GM19463 (cell line): ENCODE data around the gene GSN.
A peak's percentile ranks its signal among the peaks of the same experiment; 100 is the strongest.

Source experiments
- ATAC-seq: cut with Tn5 transposase; IDR thresholded peaks from one replicate; pipeline ENCODE4 v1.9.1; 2021; ENCODE audit warnings: mild to moderate bottlenecking, moderate library complexity; ENCODE audit not compliant: unreplicated experiment

GSN gene

DNA sequence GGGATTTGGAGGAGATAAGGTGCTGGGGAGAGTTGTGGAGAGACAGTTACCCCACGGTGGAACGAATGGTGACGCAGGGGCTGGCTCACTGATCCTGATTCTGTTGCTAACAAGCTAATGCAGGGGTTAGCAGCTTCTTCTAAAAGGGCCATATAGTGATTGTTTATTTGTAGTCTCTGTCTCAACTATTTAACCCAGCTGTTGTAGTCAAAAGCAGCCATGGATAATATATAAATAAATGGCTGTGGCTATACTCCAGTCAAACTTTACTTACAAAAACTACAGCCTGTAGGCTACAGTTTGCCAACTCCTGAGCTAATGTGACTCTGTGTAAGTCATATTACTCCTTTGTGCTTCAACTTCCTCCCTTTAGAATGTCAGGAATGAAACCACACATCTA, 80.3 kb downstream of the GSN start:
- no peak for ATAC-seq

DNA sequence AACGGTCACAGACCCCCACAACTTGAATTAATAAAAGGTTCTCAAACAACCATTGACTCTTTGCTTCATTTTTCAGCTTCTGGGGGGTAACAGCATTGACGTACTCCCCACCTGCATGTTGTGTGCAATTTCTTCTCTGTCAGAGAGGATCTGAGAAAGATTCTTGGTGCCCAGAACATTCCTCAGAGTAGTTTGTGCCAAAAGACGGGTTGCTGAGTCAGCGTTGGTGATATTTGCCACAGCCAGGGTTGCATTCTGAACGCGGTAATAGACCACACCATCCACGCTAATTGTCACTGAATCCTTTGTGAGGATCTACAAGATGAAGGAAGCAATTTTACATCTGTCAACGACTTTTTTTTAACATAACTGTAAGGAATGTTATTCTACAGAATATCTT, 81.0 kb downstream of the GSN start:
- ATAC-seq, result no peak

DNA sequence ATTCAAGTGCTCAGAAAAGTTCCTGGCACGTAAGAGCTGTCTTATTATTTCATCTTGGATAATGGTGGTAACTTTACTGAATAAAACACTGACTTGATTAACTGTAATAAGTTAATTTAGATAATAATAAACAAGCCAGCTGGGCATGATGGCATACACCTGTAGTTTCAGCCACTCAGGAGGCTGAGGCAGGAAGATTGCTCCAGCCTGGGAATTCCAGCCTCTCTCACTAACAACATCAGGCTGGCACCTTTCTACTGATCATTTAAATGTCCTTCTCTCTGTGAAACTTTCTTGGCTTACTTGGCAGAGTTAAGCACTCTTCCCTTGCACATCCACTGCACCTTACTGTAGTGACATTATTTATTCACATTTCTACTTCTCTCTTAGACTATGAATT, 82.1 kb downstream of the GSN start:
- ATAC-seq, result no peak

DNA sequence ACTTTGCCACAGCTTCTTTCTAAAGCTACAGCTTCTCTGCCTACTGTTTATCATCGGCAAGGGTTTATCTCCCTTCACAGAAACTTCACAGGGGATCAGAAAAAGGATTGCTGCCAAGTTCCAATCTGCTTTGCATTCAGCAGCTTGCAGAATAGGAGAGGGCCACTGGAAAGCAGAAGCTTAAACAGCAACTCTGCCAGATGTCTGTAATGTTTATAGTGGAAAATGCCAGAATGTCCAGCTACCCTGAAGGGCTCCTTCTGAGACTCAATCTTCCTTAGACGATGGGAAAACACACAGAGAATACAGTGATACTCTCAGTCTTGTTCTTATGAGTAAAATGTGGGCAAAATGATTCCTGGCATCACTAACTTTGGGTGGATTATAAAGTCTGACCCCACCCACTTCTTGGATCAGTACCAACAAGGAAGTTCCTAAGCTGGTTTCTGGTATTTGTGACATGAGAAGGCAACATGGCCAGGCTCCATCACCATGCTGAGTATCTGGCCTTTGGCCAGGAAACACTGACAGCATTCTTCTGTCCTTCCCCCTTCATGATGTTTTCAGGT, 83.1 kb downstream of the GSN start:
- no peak for ATAC-seq

DNA sequence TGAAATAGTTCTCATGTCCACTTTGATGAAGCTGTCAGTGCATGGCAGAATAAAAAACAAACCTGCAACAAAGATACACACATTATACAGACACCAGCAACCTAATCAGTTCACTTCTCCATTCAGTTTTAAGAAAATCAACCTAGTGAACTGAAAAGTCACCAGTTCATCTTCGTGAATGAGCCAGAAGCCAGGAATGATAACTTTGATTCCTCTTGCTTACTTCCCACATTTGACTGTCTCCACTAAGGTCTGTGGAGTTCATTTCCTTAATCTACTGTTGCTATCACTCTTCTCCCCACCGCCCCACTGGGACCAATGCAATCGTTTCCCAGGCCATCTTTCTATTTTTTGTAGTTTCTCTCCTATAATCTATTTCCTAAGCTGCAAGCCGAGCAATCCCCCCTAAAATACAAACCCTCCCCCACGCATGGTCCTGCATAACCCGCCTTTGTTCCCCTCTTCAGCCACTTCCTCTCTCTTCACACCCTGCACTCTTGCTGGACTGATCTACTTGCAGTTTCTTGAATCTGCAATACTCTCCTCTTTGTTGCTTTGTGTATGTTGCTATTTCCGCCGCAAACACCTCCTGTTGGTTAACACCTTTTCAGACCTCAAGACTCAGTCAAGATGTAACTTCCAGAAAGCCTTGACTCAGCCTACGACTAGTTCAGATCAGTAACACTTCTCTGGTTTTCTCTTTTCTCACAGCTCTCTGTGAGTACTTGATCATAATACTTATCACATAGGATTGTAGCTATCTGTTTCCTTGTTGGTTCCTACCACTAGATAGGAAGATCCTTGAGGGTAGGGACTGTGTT, 85.5 kb downstream of the GSN start:
- peak; percentile 98 for ATAC-seq

DNA sequence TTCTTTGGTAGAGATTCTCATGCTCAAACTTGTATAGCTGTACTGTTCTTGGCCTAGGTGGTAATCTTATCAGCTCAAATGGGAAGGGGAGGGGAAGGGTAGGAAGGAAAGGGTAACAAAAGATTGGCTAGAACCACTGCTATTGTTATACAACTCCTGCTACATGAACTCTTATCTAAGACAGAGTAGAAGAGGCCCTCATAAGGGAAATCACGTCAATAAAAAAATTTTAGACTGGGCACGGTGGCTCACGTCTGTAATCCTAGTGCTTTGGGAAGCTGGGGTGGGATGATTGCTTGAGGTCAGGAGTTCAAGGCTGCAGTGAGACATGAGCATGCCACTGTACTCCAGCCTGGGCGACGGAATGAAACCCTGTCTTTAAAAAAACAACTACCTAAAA, 86.2 kb downstream of the GSN start:
- ATAC-seq, result no peak

DNA sequence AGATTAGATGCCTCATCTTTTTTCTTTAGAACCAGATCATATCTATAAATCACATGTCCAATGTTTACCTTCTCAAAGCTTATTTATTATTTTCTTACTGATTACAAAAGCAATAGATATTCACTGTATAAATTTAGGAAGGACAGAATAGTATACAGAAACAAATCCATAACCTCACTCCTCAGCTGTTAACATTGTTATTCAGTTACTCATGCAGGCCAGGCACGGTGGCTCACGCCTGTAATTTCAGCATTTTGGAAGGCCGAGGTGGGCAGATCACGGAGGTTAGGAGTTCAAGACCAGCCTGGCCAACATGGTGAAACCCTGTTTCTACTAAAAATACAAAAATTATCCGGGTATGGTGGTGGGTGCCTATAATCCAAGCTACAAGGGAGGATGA, 86.8 kb downstream of the GSN start:
- ATAC-seq, result no peak

DNA sequence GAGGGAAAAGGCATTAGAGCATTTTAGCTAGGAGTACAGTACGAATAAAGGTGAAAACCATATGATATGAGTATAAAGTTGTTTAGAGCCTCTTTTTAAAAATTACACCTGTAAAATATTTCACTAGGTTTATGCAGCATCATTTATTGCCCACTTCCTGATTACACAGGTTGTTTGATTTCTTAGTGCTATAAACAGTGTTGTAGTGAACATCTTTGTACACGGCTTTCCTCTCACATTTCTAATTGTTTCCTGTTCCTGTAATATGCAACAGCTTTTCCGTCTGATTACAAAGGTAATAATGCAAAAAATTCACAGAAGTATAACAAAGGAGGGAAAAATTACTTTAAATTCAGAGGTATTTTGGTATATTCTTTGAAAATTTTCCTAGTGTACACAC, 89.0 kb downstream of the GSN start:
- ATAC-seq, result no peak

DNA sequence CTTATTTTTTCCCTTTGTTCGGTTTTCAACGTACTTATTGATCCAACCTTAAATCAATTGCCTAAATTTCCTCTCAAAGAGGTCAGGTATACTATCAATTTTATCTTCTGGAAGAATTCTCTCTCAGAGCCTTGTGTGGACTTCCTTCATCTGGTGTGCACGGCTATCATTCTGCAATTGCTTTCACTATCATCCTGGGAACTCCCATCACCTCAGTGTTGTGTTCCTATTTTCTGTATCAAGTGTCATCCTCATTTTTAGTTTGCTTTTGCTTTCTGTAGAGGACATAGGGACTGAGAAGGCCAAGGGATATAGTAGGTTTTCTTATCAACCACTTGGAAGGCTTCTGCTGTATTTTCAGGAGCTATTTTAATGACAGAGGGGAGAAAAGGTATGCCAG, 90.8 kb downstream of the GSN start:
- ATAC-seq, result no peak

DNA sequence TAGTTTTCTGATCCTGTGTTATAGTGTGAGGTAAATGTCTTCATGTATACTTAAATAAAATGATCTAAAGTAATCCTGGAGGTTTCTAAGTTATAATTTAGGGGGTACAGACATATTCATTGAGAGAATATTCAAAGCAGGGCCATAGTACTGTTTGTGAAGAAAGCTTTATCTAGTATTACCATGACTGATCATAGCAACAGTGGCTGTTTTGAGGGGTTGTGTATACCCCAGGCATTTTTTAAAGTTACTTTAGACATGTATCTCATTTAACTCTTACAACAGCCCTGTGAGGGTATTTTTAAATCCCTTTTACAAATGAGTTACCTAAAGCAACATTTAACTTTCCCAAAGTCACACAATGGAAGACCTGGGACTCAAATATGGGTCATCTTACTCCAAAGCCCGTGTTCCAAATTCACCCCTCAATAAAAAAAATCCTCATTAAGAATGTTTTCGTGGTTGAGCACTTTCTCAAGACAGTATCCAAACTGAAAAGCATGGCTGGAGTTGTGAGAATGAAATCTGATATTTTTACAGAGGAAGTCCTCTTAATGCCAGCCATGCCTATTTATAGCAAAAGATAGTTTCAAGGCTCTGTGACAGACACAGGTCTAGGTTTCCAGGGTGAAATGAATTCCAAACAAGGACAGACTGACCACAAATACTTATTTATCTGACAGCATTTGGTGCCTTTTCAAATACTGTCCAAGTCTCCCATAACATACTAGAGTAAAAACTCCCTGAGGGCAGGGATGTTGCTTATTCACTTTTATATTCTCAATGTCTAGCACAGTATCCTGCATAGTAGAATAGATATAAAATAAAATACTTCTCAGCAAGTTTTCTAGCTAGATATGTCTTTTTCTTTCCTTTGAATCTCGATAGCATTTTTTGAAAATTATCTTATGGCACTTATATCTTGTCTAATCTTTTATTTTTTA, 91.7 kb downstream of the GSN start:
- ATAC-seq, result no peak

DNA sequence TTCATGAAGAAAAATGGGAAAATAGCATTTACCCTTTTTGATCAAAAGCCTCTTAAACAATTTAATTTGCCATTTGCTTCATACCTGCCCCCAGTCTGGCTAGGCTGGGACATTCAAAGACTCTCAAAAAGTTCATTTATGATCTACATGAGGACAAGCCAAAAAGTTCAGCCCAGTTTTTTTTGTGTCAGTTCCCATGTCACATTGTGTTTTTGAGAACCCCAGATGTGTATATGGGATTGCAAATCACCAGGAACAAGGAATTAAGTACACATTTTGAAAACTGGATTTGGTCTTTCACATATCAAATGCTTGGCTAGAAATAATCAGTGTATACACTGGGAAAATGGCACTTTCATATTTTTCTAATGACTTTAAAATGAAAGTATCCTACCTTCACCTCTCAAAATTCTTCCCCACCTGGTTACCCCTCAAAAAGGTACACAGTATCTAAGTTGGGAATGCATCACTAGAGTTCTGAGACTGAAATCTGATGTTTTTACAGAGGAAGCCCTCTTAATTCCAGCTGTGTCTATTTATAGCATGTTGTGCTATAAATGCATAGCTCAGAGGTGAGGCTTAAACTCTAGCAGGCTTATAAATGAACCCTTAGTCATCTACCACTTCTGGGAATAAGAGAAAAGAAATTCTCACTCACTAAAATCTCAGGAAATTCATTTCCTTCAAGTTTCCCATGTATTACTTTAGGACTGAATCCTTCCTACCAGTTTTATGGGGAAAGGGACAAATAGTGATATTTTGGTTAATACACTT, 92.8 kb downstream of the GSN start:
- no peak for ATAC-seq

DNA sequence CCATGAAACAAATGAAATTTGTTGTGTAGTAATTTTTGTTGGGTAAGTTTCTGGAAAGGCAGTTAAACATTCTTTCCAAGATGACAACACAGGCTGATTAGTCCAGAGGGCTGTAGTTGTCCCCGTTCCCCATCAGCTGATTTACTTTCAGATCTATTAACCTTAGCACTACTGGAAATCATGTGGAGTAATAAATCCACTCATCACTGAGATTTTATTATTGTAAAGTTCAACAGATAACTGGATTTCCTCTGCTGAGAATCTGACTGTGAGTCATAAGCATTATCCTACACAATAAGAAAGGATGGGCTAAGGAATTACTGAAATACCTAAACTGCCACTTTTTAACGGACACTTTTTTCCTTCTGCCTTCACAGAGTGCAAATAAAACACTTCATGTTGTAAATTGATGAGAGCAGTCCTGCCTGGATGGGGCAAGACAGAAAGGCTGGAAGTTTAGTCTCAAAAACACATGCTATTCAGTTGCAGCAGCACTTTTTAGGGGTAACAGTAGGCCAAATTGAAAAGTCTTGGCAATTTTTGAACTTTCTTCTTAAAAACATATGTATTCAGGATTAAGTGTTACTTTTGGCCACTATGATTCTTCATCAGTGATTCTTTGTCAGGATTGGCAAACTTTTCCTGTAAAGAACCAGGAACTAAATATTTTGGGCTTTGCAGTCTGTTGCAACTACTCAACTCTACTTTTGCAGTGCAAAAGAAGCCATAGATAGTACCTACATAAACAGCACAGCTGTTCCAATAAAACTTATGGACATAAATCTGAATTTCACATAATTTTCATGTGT, 95.1 kb downstream of the GSN start:
- ATAC-seq, result no peak

DNA sequence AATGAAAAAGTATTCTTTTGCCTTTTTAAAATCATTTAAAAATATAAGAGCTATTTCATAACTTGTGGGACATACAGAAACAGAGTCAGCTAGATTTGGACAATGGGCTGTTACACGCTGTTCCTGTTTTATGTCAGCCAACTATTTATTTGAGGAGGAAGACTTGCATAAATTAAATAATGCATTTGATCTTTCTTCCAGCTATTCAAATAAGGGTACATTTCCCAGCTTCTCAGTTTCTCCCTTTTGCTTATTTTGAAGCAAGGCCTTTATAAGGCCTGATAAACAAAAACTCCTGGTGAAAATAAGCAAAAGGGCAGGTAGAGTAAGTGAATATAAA, 95.6 kb downstream of the GSN start:
- no peak for ATAC-seq

DNA sequence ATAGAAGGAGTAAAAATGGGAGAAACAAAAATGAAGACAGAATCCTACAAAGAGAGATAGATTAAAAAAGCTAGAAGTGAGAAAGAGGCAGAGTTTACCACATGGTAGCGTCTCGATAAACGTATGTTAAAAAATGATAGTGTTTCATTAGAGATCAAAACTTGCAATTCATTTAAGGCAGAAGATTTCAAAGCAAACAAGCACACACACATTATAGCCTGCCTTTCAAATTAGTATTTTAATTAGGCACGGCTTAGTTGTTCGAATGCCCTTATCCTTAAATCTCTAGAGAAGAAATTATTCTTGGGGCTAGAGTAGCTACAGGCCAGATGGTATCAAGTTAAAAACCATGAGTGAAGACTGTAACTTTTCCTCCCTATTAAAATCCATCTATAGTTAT, 96.1 kb downstream of the GSN start:
- no peak for ATAC-seq

DNA sequence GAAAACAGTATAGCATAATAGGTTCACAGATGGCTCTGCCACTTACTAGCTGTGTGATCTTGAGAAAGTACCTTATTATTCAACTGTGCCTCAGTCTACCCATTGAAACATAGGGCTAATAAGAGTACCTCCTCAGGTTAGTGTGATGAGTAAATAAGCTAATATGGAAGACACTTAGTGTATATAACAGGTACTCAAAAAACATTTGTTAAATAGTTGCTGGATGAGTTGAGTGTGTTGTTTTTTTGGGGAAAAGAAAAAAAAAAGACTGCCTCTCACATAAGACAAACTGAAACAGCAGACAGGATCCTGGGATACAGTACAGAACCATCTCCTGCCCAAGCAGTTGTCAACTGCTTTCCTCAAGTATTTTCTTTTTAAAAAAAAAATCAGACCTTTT, 96.9 kb downstream of the GSN start:
- no peak for ATAC-seq

DNA sequence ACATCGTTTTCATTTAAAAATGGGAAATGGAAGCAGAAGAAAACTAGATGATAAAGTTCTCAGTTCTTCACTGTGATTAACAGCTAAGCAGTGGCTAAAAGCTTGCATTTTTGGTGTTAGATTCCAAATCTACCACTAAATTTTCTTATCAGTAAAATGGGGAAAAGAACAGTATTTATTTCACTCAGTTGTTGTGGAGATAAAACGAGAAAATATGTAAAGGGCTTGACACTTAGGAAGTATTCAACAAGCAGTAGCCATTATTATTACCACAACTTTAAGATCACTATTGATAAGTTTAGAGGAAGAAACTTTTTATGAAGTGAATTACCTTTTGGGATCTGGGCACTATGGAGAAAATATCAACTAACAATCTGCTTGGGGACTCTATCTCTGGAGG, 97.6 kb downstream of the GSN start:
- ATAC-seq, result no peak

DNA sequence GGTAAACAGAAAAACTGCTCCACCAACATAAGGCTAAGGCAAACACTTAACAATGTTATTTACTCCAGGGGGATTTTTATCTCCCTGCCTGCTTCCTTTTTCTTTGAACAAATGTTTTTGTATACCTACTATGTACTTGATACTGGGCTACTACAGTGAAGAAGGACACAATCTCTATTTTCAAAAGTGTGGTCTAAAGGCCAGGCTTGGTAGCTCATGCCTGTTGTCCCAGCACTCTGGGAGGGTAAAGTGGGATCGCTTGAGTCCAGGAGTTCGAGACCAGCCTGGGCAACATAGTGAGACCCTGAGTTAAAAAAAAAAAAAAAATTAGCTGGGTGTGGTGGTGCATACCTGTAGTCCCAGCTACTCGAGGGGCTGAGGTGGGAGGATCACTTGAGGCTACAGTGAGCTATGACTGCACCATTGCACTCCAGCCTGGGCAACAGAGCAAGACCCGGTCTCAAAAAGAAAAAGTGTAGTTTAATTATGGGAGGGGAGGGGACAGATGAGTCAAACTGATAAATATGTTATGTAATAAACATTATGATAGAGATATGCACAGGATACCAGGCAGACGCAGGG, 98.7 kb downstream of the GSN start:
- no peak for ATAC-seq

DNA sequence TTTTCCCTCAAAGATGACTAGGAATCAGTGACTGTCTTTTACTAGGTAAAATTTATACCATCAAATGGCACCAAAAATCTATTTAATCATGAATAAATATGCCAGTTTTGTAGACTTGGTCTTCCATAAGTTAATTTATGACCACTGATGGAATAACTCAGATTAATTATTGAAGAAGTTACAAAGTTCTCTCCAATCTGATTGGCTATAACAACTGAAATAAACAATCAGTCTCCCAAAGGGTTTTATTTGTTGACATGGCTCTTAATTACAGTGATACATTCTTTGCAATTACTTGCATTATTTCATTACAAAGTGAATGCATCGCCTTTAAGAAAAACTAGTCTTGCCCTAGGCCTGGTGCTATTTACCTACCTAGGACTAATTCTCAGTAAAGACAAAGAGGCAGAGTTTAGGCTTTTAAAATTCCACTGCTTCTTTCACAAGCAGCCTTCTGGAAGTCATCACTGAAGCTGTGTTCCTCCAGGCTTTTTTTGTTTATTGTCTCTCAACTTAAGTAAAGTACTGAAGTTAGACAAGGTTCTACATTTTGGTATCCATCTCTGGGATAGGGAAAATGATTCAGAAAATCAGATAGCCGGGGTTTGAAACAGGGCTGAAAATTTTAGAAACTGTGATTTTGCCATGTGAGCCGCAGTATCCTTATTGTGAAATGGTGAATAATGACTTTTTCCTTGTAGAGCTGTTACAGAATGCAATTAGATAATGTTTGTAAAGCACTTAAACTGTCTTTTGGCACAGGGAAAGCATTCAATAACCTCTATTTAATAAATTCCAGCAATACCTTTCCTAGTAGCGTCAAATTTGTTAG, 99.6 kb downstream of the GSN start:
- ATAC-seq, result no peak

DNA sequence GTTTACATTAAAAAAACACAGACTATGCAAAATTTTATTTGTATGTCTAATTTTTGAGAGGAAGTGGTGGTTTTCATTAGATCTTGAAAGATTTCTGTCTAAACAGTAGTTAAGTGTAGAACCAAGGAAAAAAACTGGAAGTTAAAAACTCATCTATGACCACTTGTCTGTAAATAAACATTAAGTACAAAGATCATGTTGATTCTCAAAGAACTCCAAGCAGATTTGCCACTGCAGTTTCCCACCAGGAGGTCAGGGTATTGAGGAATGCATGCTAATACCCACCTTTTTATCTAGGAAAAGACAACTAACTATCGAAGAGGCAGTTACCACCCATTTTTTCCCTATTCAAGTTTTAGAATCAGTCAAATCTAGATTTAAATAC, 100.2 kb downstream of the GSN start:
- ATAC-seq, result no peak
